B cell (primary cell): ENCODE results near the gene COL21A1. TPM values are rescaled to one million over a fixed set of nuclear protein-coding genes. Genes with fewer than 3 reads are reported as not detected.

Experiments used
- ATAC-seq: fragments of 200-7000 bp; cut with Tn5 transposase; one replicate; pipeline ENCODE4 v1.10.0; 2021; ENCODE audit warnings: low read depth, mild to moderate bottlenecking, moderate number of reproducible peaks, moderate library complexity
- CTCF ChIA-PET: fragments of 350-600 bp; sonication (Branson Sonifier 250); formaldehyde crosslinking; loops from one replicate; lab custom pipeline; 2021; ENCODE audit warnings: antibody characterized with exemption, inconsistent platforms; lab: Charles Lee
- POLR2A ChIA-PET: fragments of 350-600 bp; sonication (Branson Sonifier 250); formaldehyde crosslinking; loops from one replicate; lab custom pipeline; 2021; ENCODE audit warnings: antibody characterized with exemption; lab: Charles Lee
- DNase-seq: peaks from one replicate; pipeline ENCODE4 v3.0.0; 2013
- H2AFZ ChIP-seq: 2 replicates; pipeline ENCODE4 v1.6.1; 2012; ENCODE audit warnings: mild to moderate bottlenecking, low read depth, low read length; ENCODE audit not compliant: insufficient read depth, poor library complexity, severe bottlenecking
- H3K27ac ChIP-seq, 2 donors: 1 replicate in 1 of 2; 2 replicates in 1 of 2; pipeline ENCODE4 v1.5.1; 2012 to 2013; ENCODE audit warnings: low read length in 2 of 2, mild to moderate bottlenecking in 2 of 2, moderate library complexity in 1 of 2
- H3K27me3 ChIP-seq, 4 experiments: fragments of 200-600 bp in 1 of 4; sonication (generic) in 1 of 4; replicated peaks in 1 of 4; 1 replicate in 2 of 4; 2 replicates in 2 of 4; pipeline versions ENCODE4 v1.6.1 to v1.7.0; 2013 to 2016; ENCODE audit warnings: low read length in 3 of 4, mild to moderate bottlenecking in 2 of 4, mixed read lengths in 1 of 4, moderate library complexity in 1 of 4; ENCODE audit not compliant: insufficient read depth in 4 of 4, control insufficient read depth in 3 of 4; ENCODE audit errors: control extremely low read depth in 1 of 4
- H3K36me3 ChIP-seq, 2 experiments: replicated peaks in 1 of 2; 1 replicate in 1 of 2; 2 replicates in 1 of 2; pipeline versions ENCODE4 v1.6.1 to v1.7.1; 2013; ENCODE audit warnings: low read length in 1 of 2; ENCODE audit not compliant: insufficient read depth in 2 of 2, control insufficient read depth in 1 of 2; ENCODE audit errors: control extremely low read depth in 1 of 2, extremely low read depth in 1 of 2
- H3K4me1 ChIP-seq, 2 donors: fragments of 200-600 bp in 1 of 2; sonication (generic) in 1 of 2; 1 replicate in 1 of 2; 2 replicates in 1 of 2; pipeline versions ENCODE4 v1.5.1 to v1.6.1; 2013 to 2017; ENCODE audit warnings: low read length in 2 of 2; ENCODE audit not compliant: control insufficient read depth in 2 of 2, insufficient read depth in 2 of 2
- H3K4me2 ChIP-seq: replicated peaks from 2 replicates; pipeline ENCODE3; 2012; ENCODE audit warnings: mild to moderate bottlenecking, low read depth, low read length; ENCODE audit not compliant: poor library complexity, severe bottlenecking
- H3K4me3 ChIP-seq, 5 experiments: fragments of 200-600 bp in 1 of 5; sonication (generic) in 1 of 5; 1 replicate in 3 of 5; 2 replicates in 2 of 5; pipeline versions ENCODE4 v1.5.1 to v1.7.0; 2011 to 2016; ENCODE audit warnings: low read length in 4 of 5, mild to moderate bottlenecking in 4 of 5, low read depth in 2 of 5, control low read depth in 1 of 5, moderate library complexity in 1 of 5; ENCODE audit not compliant: insufficient read depth in 1 of 5; ENCODE audit errors: control extremely low read depth in 1 of 5, extremely low read depth in 1 of 5
- H3K79me2 ChIP-seq: fragments of 200-600 bp; sonication (generic); one replicate; pipeline ENCODE4 v1.6.0; 2016; ENCODE audit warnings: low read length; ENCODE audit not compliant: control insufficient read depth, insufficient read depth
- H3K9ac ChIP-seq: fragments of 200-600 bp; sonication (generic); 2 replicates; pipeline ENCODE4 v1.6.1; 2017; ENCODE audit warnings: mild to moderate bottlenecking, low read length, moderate library complexity
- H3K9me3 ChIP-seq, 3 donors: one replicate each; pipeline versions ENCODE4 v1.6.1 to v1.7.1; 2013; ENCODE audit warnings: low read length in 2 of 3; ENCODE audit not compliant: control insufficient read depth in 2 of 3, insufficient read depth in 1 of 3; ENCODE audit errors: control extremely low read depth in 1 of 3
- H4K20me1 ChIP-seq: 2 replicates; pipeline ENCODE4 v1.6.0; 2012; ENCODE audit warnings: mild to moderate bottlenecking, low read length; ENCODE audit not compliant: insufficient read depth, control insufficient read depth, poor library complexity, severe bottlenecking
- H3K27ac Mint-ChIP-seq: one replicate; pipeline ENCODE4 v1.8.0; 2021; ENCODE audit warnings: mixed read lengths
- H3K27me3 Mint-ChIP-seq: one replicate; pipeline ENCODE4 v1.8.0; 2021; ENCODE audit warnings: mixed read lengths
- H3K4me1 Mint-ChIP-seq: one replicate; pipeline ENCODE4 v1.8.0; 2021; ENCODE audit warnings: mixed read lengths
- H3K4me3 Mint-ChIP-seq: one replicate; pipeline ENCODE4 v1.8.0; 2021; ENCODE audit warnings: mixed read lengths
- H3K9me3 Mint-ChIP-seq: one replicate; pipeline ENCODE4 v1.8.0; 2022; ENCODE audit warnings: mixed read lengths; ENCODE audit not compliant: insufficient read depth
- CTCF ChIP-seq: fragments of 200-600 bp; IDR thresholded peaks from one replicate; pipeline ENCODE4 v1.8.0; 2022; ENCODE audit warnings: antibody characterized with exemption, mild to moderate bottlenecking
- EZH2 ChIP-seq: IDR thresholded peaks from 2 replicates; pipeline ENCODE4 v1.6.1; 2012; ENCODE audit warnings: borderline replicate concordance, low read depth, mild to moderate bottlenecking, moderate library complexity, low read length; ENCODE audit not compliant: insufficient read depth, poor library complexity, severe bottlenecking
- WGBS: methylation state at CpG from one replicate; pipeline ENCODE4 v1.1.5; 2013; ENCODE audit warnings: missing lambda C conversion rate; ENCODE audit not compliant: insufficient coverage; 5-methylcytosine and 5-hydroxymethylcytosine counted together
- intact Hi-C: fragments of 100-400 bp; cut with micrococcal nuclease; formaldehyde crosslinking; loops from one replicate; pipeline ENCODE4 v1.10.0; 2022
- polyA plus RNA-seq: library from polyadenylated mRNA; depleted of rRNA; stranded (reverse); fragments of >200 nt; gene quantifications from 2 replicates; pipeline ENCODE4 v1.2.3, GENCODE V29; 2012
- total RNA-seq, 2 donors: library from RNA; stranded (reverse); fragments of 120-200 nt in 1 of 2; gene quantifications; 1 replicate in 1 of 2; 2 replicates in 1 of 2; pipeline versions ENCODE4 v1.2.3 to v1.2.4, GENCODE V29; 2013 to 2022

The COL21A1 gene
- total and polyA plus RNA-seq, 2 donors (not counting 1 experiment from before 2014, with no cell fraction given) = not detected

DNA sequence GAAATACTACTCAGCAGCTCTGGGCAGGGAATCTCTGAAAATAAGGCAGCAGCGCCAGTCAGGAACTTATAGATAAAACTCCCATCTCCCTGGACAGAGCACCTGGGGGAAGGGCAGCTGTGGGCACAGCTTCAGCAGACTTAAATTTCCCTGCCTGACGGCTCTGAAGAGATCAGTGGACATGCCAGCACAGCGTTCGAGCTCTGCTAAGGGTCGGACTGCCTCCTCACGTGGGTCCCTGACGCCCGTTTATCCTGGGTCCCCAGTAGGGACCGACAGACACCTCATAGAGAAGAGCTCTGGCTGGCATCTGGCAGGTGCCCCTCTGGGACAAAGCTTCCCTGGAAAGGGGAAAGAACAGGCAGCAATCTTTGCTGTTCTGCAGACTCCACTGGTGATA lies 59.0 kb downstream of the COL21A1 start:
- H4K20me1 ChIP-seq = no peaks in the 10 kb centered on the region
- CTCF ChIA-PET = no interaction called here
- H3K9ac ChIP-seq = no peak overlapping the region
- Mint-ChIP-seq H3K4me1 (no peaks in the 10 kb centered on the region), H3K4me3 (no peak overlapping the region), H3K27ac (no peak overlapping the region), H3K9me3 (peaks cover 7% of the 10 kb centered on the region), H3K27me3 (no peaks in the 10 kb centered on the region)
- H3K79me2 ChIP-seq = no peaks in the 10 kb centered on the region
- H3K27ac ChIP-seq = no peak overlapping the region
- no peak overlapping the region for H2AFZ ChIP-seq
- WGBS = 93% methylated on average over 8 of the region's 9 CpGs
- H3K4me3 ChIP-seq = no peak overlapping the region
- ATAC-seq = no peak
- TF ChIP-seq EZH2 (no peak), CTCF (no peak)
- peaks cover 0 to 7% (median 0%) of the 10 kb centered on the region in 3 donors for H3K9me3 ChIP-seq
- no peaks in the 10 kb centered on the region for H3K27me3 ChIP-seq
- H3K36me3 ChIP-seq = no peaks in the 10 kb centered on the region
- H3K4me1 ChIP-seq = no peaks in the 10 kb centered on the region
- intact Hi-C loops = no loop called here
- H3K4me2 ChIP-seq = no peak overlapping the region
- POLR2A ChIA-PET = no interaction called here
- DNase-seq = no peak

DNA sequence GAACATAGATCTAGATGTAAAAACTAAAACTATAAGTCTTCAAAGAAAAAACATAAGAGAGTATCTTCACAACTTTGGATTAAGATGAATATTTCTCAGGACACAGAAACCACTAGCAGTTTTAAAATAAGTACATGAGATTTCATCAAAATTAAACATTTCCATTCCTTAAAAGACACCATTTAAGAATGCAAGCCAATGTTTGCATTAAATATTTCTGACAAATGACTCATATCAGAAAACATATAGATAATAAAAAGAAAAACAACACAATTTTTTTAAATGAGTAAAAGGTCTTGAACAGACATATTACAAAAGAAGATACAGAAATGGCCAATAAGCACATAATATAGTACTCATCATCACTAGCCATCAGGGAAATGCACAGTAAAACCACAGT lies 59.7 kb downstream of the COL21A1 start:
- H3K4me1 Mint-ChIP-seq = no peaks in the 10 kb centered on the region
- H3K27me3 Mint-ChIP-seq = no peaks in the 10 kb centered on the region
- H3K4me3 Mint-ChIP-seq = no peak overlapping the region
- no peak overlapping the region for H3K9ac ChIP-seq
- H3K4me1 ChIP-seq = no peaks in the 10 kb centered on the region
- H3K36me3 ChIP-seq = no peaks in the 10 kb centered on the region
- H3K9me3 Mint-ChIP-seq = peaks cover 7% of the 10 kb centered on the region
- DNase-seq (no peak), ATAC-seq (no peak)
- no peaks in the 10 kb centered on the region for H3K27me3 ChIP-seq
- no peak overlapping the region for H3K4me2 ChIP-seq
- intact Hi-C loops = no loop called here
- H3K27ac ChIP-seq = no peak overlapping the region
- no peak overlapping the region for H2AFZ ChIP-seq
- no peak for TF ChIP-seq EZH2
- no peak for TF ChIP-seq CTCF
- CTCF ChIA-PET = no interaction called here
- no peak overlapping the region for H3K27ac Mint-ChIP-seq
- H3K79me2 ChIP-seq = no peaks in the 10 kb centered on the region
- H4K20me1 ChIP-seq = no peaks in the 10 kb centered on the region
- POLR2A ChIA-PET = no interaction called here
- peaks cover 0 to 7% (median 0%) of the 10 kb centered on the region in 3 donors for H3K9me3 ChIP-seq
- no peak overlapping the region for H3K4me3 ChIP-seq
